Measurements from ENCODE around the gene BRD2.

GRCh38 chr6:32995448-32995847 is 27.1 kb downstream of the BRD2 start:
- TF ChIP-seq CTCF (IDR thresholded peaks at IDR 0.05) = no peak
- TF ChIP-seq FOXK1 (CRISPR knock-in tag; IDR thresholded peaks at IDR 0.05) = no peak
- TF ChIP-seq ZNF416 (CRISPR knock-in tag; IDR thresholded peaks at IDR 0.05) = no peak
- TF ChIP-seq SOX15 (CRISPR knock-in tag; IDR thresholded peaks at IDR 0.05) = no peak
- no peak for TF ChIP-seq FOXJ3 (CRISPR knock-in tag; IDR thresholded peaks at IDR 0.05; ENCODE audit: borderline replicate concordance)

Measured in WTC11 (cell line).